HepG2 (cell line): ENCODE measurements around the gene PAPSS1. TPM values are rescaled to one million over a fixed set of nuclear protein-coding genes. Genes with fewer than 3 reads are reported as not detected.

Experiments
- ATAC-seq: fragments of 200-7000 bp; cut with Tn5 transposase; 3 replicates; pipeline ENCODE4 v1.9.1; 2020; ENCODE audit warnings: mild to moderate bottlenecking, moderate library complexity
- BruUV-seq: library from RNA; stranded (reverse); fragments of 400-500 nt; replicated peaks from 2 replicates; lab custom pipeline; 2021; lab: Mats Ljungman, UMichigan
- CTCF ChIA-PET: fragments of 300-600 bp; formaldehyde crosslinking; extraction: SDS; loops from one replicate; lab custom pipeline; 2021; ENCODE audit warnings: low total read pairs, inconsistent platforms, low intra/inter-chr PET ratio; lab: Yijun Ruan, JAX
- POLR2A ChIA-PET: fragments of 350-600 bp; sonication (Branson Sonifier 250); formaldehyde crosslinking; loops from one replicate; lab custom pipeline; 2020; ENCODE audit warnings: antibody characterized with exemption, inconsistent platforms; lab: Yijun Ruan, JAX
- DNase-seq: peaks from one replicate; pipeline ENCODE4 v3.0.0-alpha.2; 2015; ENCODE audit warnings: low spot score
- FAIRE-seq: peaks from 3 replicates; lab custom pipeline; 2011; peaks lifted over from hg19 to GRCh38; lab: Jason Lieb, UNC
- H2AFZ ChIP-seq: one replicate; pipeline ENCODE4 v1.6.1; 2011; ENCODE audit warnings: low read length, inconsistent platforms
- H3K27ac ChIP-seq: fragments of 300-600 bp; 3 replicates; pipeline ENCODE4 v1.8.0; 2011; ENCODE audit warnings: mixed run types, mild to moderate bottlenecking, mixed read lengths, low read length, inconsistent platforms; ENCODE audit not compliant: insufficient read depth; ENCODE audit errors: extremely low read length
- H3K27me3 ChIP-seq, 2 experiments: fragments of 200-600 bp in 1 of 2; 2 replicates in 1 of 2; 3 replicates in 1 of 2; pipeline versions ENCODE4 v1.6.0 to v1.8.0; 2011; ENCODE audit warnings: low read length in 2 of 2, mild to moderate bottlenecking in 2 of 2, moderate library complexity in 2 of 2, inconsistent platforms in 1 of 2; ENCODE audit not compliant: insufficient read depth in 2 of 2, control insufficient read depth in 1 of 2
- H3K36me3 ChIP-seq, 2 experiments: fragments of 200-600 bp in 1 of 2; replicated peaks in 1 of 2; 2 replicates in 1 of 2; 3 replicates in 1 of 2; pipeline versions ENCODE4 v1.5.1 to v1.8.0; 2011; ENCODE audit warnings: low read length in 2 of 2, inconsistent platforms in 1 of 2; ENCODE audit not compliant: insufficient read depth in 2 of 2, control insufficient read depth in 1 of 2
- H3K4me1 ChIP-seq: 2 replicates; pipeline ENCODE4 v1.5.1; 2012; ENCODE audit warnings: low read length, inconsistent platforms; ENCODE audit not compliant: insufficient read depth
- H3K4me2 ChIP-seq: 2 replicates; pipeline ENCODE4 v1.6.0; 2011; ENCODE audit warnings: low read depth, low read length, inconsistent platforms
- H3K4me3 ChIP-seq, 3 experiments: fragments of 200-600 bp in 1 of 3; sonication (generic), shearing (Covaris generic) in 1 of 3; replicated peaks in 1 of 3; 2 replicates each; pipeline ENCODE4 v1.5.1; 2011 to 2016; ENCODE audit warnings: low read length in 3 of 3, inconsistent platforms in 2 of 3, low read depth in 2 of 3, mild to moderate bottlenecking in 2 of 3, control low read depth in 1 of 3, mixed read lengths in 1 of 3; ENCODE audit not compliant: insufficient read depth in 1 of 3
- H3K79me2 ChIP-seq: one replicate; pipeline ENCODE4 v1.6.1; 2011; ENCODE audit warnings: low read length, inconsistent platforms; ENCODE audit not compliant: insufficient read depth
- H3K9ac ChIP-seq: 2 replicates; pipeline ENCODE4 v1.6.0; 2011; ENCODE audit warnings: mild to moderate bottlenecking, low read depth, low read length, inconsistent platforms; ENCODE audit not compliant: insufficient read depth
- H3K9me3 ChIP-seq: 2 replicates; pipeline ENCODE4 v1.5.1; 2012; ENCODE audit warnings: mild to moderate bottlenecking, low read length
- H4K20me1 ChIP-seq: 2 replicates; pipeline ENCODE4 v1.6.0; 2011; ENCODE audit warnings: inconsistent platforms, mild to moderate bottlenecking, low read length, moderate library complexity; ENCODE audit not compliant: insufficient read depth
- ATRX ChIP-seq: sonication (generic); formaldehyde crosslinking; IDR thresholded peaks from 2 replicates; pipeline ENCODE4 v1.4.0; 2020; ENCODE audit warnings: missing genetic modification reagents, borderline replicate concordance
- ERF ChIP-seq: IDR thresholded peaks from 2 replicates; pipeline ENCODE4 v1.6.1; 2018; ENCODE audit warnings: missing biosample characterization, missing genetic modification reagents
- HOXA9 ChIP-seq: sonication (generic); formaldehyde crosslinking; IDR thresholded peaks from 2 replicates; pipeline ENCODE4 v1.8.1; 2022; ENCODE audit warnings: missing genetic modification reagents, mild to moderate bottlenecking, moderate library complexity, borderline replicate concordance
- MAFF ChIP-seq: IDR thresholded peaks from 2 replicates; pipeline ENCODE4 v1.6.1; 2011; ENCODE audit warnings: low read depth, low read length, improper control_type of control experiment
- MAFK ChIP-seq, 2 experiments: IDR thresholded peaks in 1 of 2; conservative IDR thresholded peaks in 1 of 2; 2 replicates each; pipeline ENCODE4 v1.6.1; 2011; ENCODE audit warnings: improper control_type of control experiment in 2 of 2, low read length in 2 of 2
- NFE2L1 ChIP-seq: sonication (generic); formaldehyde crosslinking; IDR thresholded peaks from 2 replicates; pipeline ENCODE4 v1.4.0; 2020; ENCODE audit warnings: missing genetic modification reagents, mild to moderate bottlenecking, borderline replicate concordance
- NFE2L2 ChIP-seq: fragments of 150-350 bp; IDR thresholded peaks from 2 replicates; pipeline ENCODE4 v1.6.1; 2014; ENCODE audit warnings: low read length
- SOX13 ChIP-seq, 3 experiments: fragments of 450-650 bp in 1 of 3; sonication (generic) in 1 of 3; formaldehyde crosslinking in 1 of 3; IDR thresholded peaks in 2 of 3; conservative IDR thresholded peaks in 1 of 3; 2 replicates each; pipeline versions ENCODE4 v1.5.0 to v1.6.1; 2016 to 2020; ENCODE audit warnings: antibody characterized with exemption in 1 of 3, mild to moderate bottlenecking in 1 of 3, missing compliant biosample characterization in 1 of 3, missing genetic modification reagents in 1 of 3, moderate library complexity in 1 of 3
- ZNF674 ChIP-seq: sonication (generic); formaldehyde crosslinking; IDR thresholded peaks from 2 replicates; pipeline ENCODE4 v1.5.0; 2020; ENCODE audit warnings: low read depth, mild to moderate bottlenecking, missing genetic modification reagents
- ZNF766 ChIP-seq: sonication (generic); formaldehyde crosslinking; IDR thresholded peaks from 2 replicates; pipeline ENCODE4 v1.5.0; 2020; ENCODE audit warnings: missing genetic modification reagents, borderline replicate concordance
- WGBS: methylation state at CpG from one replicate; pipeline ENCODE4 v1.1.6; 2017; ENCODE audit warnings: low lambda C conversion rate; 5-methylcytosine and 5-hydroxymethylcytosine counted together
- in situ Hi-C: cut with HindIII; loops from 2 replicates; pipeline ENCODE4 v1.10.0; 2017; ENCODE audit warnings: low pct_unique_long_range_greater_than_20kb; ENCODE audit not compliant: extremely low pct_ligation_motif_present
- intact Hi-C: fragments of 100-400 bp; cut with micrococcal nuclease; formaldehyde crosslinking; loops from one replicate; pipeline ENCODE4 v1.10.0; 2022; ENCODE audit not compliant: unreplicated experiment
- polyA plus RNA-seq, 8 experiments: library from polyadenylated mRNA; depleted of rRNA in 3 of 8; stranded (reverse) in 7 of 8; unstranded in 1 of 8; fragments of >200 nt; fragmentation: Illumina TruSeq in 4 of 8; extraction: Trizol in 4 of 8; gene quantifications; 2 replicates each; pipeline versions ENCODE4 v1.2.1 to v1.2.3, GENCODE V29; 2011 to 2016; ENCODE audit warnings: low read depth in 4 of 8, missing spikeins in 1 of 8, mixed read lengths in 1 of 8; ENCODE audit not compliant: insufficient read depth in 1 of 8
- total RNA-seq, 5 experiments: library from RNA; depleted of rRNA; stranded (reverse); fragments of >200 nt; fragmentation: Illumina TruSeq; extraction: Trizol; gene quantifications; 2 replicates each; pipeline ENCODE4 v1.2.3, GENCODE V29; 2016; ENCODE audit warnings: low read depth in 1 of 5
- TF ChIP-seq, protein P1 (sequence below): sonication (generic); formaldehyde crosslinking; IDR thresholded peaks from 2 replicates; pipeline ENCODE4 v1.8.0; 2023; ENCODE audit warnings: mild to moderate bottlenecking, missing genetic modification reagents
- TF ChIP-seq, protein P2 (sequence below): sonication (generic); formaldehyde crosslinking; IDR thresholded peaks from 2 replicates; pipeline ENCODE4 v1.4.0; 2020; ENCODE audit warnings: mild to moderate bottlenecking, missing genetic modification reagents

Gene PAPSS1
- total and polyA plus RNA-seq, 2 of the 13 experiments (the other 11 are each of a cell fraction or from before 2014, with no cell fraction given): 105 to 126 TPM

DNA sequence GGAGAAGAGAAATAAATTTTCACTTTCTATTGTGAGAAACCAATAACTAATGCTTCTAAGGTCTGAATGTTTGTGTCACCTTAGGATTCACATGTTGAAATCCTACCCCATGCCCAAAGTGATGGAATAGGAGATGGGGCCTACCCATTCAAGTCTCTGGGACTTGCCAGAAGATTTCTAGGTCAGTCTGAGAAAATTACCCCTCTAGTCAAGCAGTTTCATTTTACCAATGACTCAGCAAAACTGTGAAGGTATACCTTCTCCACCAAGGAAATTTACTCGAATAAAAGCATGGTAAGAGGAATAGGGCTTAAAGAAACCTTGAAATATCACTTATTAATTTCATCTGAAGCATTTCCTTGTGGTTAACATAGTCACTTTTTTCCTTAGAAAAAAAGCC is 23.5 kb upstream of the PAPSS1 start:
- ChIA-PET POLR2A (no interaction called here), CTCF (no interaction called here)
- in situ Hi-C loops (no loop called here), intact Hi-C loops (no loop called here)
- no peaks in the 10 kb centered on the region for H4K20me1 ChIP-seq
- WGBS: 5% methylated on average over 1 of the region's 1 CpG
- H3K4me2 ChIP-seq: no peak overlapping the region; the same call in 1 of the 2 replicates
- TF ChIP-seq HOXA9 (CRISPR knock-in tag) (no peak), MAFF (peak; percentile 73), ATRX (CRISPR knock-in tag) (no peak), SOX13 (IDR thresholded peaks at IDR 0.05) (no peak), SOX13 (CRISPR knock-in tag; conservative IDR thresholded peaks at IDR 0.05 in 1 of 2, IDR thresholded peaks at IDR 0.05 in 1 of 2) (no peak), NFE2L1 (no peak), MAFK (conservative IDR thresholded peaks at IDR 0.05 in 1 of 2, IDR thresholded peaks at IDR 0.05 in 1 of 2; ENCODE audit: low read length in 2 of 2) (peak; percentile 83 to 85), ZNF674 (CRISPR knock-in tag) (no peak), ERF (CRISPR knock-in tag) (no peak), ZNF766 (CRISPR knock-in tag) (no peak), NFE2L2 (peak; percentile 93)
- TF ChIP-seq, protein P1, sequence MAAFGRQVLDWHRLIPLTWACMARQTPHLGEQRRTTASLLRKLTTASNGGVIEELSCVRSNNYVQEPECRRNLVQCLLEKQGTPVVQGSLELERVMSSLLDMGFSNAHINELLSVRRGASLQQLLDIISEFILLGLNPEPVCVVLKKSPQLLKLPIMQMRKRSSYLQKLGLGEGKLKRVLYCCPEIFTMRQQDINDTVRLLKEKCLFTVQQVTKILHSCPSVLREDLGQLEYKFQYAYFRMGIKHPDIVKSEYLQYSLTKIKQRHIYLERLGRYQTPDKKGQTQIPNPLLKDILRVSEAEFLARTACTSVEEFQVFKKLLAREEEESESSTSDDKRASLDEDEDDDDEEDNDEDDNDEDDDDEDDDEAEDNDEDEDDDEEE (CRISPR knock-in tag): no peak
- TF ChIP-seq, protein P2, sequence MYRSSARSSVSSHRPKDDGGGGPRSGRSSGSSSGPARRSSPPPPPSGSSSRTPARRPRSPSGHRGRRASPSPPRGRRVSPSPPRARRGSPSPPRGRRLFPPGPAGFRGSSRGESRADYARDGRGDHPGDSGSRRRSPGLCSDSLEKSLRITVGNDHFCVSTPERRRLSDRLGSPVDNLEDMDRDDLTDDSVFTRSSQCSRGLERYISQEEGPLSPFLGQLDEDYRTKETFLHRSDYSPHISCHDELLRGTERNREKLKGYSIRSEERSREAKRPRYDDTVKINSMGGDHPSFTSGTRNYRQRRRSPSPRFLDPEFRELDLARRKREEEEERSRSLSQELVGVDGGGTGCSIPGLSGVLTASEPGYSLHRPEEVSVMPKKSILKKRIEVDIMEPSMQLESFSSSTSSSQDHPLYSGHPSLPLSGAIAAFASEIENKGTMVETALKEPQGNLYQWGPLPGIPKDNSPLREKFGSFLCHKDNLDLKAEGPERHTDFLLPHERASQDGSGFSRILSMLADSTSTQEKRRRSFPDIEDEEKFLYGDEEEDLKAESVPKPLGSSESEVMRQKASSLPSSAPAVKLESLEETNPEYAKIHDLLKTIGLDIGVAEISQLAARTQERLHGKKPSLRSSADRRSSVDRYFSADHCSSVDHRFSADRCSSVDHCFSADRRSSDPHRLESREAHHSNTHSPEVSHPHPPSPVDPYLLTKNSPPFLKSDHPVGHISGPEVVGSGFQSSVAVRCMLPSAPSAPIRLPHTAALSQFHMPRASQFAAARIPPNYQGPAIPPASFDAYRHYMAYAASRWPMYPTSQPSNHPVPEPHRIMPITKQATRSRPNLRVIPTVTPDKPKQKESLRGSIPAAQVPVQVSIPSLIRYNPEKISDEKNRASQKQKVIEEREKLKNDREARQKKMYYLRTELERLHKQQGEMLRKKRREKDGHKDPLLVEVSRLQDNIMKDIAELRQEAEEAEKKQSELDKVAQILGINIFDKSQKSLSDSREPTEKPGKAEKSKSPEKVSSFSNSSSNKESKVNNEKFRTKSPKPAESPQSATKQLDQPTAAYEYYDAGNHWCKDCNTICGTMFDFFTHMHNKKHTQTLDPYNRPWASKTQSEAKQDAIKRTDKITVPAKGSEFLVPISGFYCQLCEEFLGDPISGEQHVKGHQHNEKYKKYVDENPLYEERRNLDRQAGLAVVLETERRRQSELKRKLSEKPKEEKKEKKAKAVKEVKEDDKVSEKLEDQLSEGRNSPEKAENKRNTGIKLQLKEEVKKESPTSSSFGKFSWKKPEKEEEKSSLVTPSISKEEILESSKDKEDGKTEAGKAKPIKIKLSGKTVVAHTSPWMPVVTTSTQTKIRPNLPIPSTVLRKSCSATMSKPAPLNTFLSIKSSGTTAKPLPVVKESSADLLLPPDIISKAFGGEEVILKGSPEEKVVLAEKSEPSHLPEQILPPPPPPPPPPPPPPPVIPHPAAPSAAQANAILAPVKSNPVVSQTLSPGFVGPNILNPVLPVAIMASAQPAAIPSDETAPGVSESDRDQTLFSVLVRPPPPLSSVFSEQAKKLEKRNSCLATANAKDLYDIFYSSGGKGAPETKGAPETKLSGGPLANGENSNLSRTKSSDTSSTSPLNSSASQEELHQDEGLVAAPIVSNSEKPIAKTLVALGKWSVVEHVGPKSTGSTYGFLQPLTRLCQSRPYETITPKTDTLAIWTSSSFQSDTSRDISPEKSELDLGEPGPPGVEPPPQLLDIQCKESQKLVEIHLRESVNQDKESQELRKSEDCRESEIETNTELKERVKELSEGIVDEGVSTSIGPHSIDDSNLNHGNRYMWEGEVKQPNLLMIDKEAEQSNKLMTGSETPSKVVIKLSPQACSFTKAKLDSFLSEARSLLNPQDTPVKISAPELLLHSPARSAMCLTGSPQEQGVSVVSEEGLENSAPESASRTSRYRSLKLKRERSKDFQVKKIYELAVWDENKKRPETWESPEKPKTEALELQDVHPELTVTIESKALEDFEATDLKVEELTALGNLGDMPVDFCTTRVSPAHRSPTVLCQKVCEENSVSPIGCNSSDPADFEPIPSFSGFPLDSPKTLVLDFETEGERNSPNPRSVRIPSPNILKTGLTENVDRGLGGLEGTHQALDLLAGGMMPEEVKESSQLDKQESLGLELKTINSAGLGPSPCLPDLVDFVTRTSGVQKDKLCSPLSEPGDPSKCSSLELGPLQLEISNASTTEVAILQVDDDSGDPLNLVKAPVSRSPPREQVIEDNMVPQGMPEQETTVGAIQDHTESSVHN (CRISPR knock-in tag): no peak
- no peaks in the 10 kb centered on the region; a peak in 1 of 5 replicates for H3K27me3 ChIP-seq
- peaks cover 12% of the 10 kb centered on the region for H3K4me1 ChIP-seq
- no peak for DNase-seq
- FAIRE-seq: no peak
- no TSS peak for BruUV-seq
- H3K27ac ChIP-seq: no peak overlapping the region
- H2AFZ ChIP-seq: no peak overlapping the region
- H3K36me3 ChIP-seq: no peaks in the 10 kb centered on the region
- no peak overlapping the region for H3K9ac ChIP-seq
- no peak overlapping the region; a peak in 2 of 6 replicates for H3K4me3 ChIP-seq
- no peak for ATAC-seq
- no peaks in the 10 kb centered on the region for H3K79me2 ChIP-seq
- no peaks in the 10 kb centered on the region for H3K9me3 ChIP-seq
